Coronary artery (tissue), 2 donors: Measurements from ENCODE around the gene BBLN.
A peak's percentile ranks its signal among the peaks of the same experiment; 100 is the strongest.

ENCODE experiments used
- DNase-seq: peaks from one replicate; pipeline ENCODE4 v3.0.0-alpha.2; 2017; ENCODE audit warnings: low spot score
- H3K27ac ChIP-seq, 2 donors: fragments of 200-600 bp; sonication (generic); one replicate each; pipeline ENCODE4 v1.5.1; 2016 to 2019
- H3K4me3 ChIP-seq: fragments of 200-600 bp; sonication (generic); 2 replicates; pipeline ENCODE4 v1.5.1; 2016; ENCODE audit warnings: mild to moderate bottlenecking, moderate library complexity
- CTCF ChIP-seq: fragments of 200-600 bp; sonication (generic); IDR thresholded peaks from one replicate; pipeline ENCODE4 v1.5.1; 2019; ENCODE audit warnings: antibody characterized with exemption

The BBLN gene

GRCh38 chr9:128202648-128203023 is 42.6 kb downstream of the BBLN start:
- TF ChIP-seq CTCF = no peak
- Histone ChIP-seq H3K4me3 (peak overlapping the region; percentile 72), H3K27ac (no peak overlapping the region)
- no peak for DNase-seq

- TF ChIP-seq CTCF = peak; percentile 96
- DNase-seq = peak; percentile 75
- peak within 1 kb of the TSS in 1 of 2 donors; percentile 65 for H3K27ac ChIP-seq
- peak within 1 kb of the TSS; percentile 72 for H3K4me3 ChIP-seq
Measured at GRCh38 chr9:128203024-128203706, 43.1 kb downstream of the BBLN start, which contains the start of gene DNM1. Gene DNM1, plus strand, starts transcription at chr9:128203379. Its CDS starts 92 bp downstream, at chr9:128203471.

- no peak for TF ChIP-seq CTCF
- Histone ChIP-seq H3K4me3 (peak overlapping the region; percentile 72), H3K27ac (peak overlapping the region in 1 of 2 donors; percentile 65)
- DNase-seq = peak; percentile 75
Measured at GRCh38 chr9:128203707-128204551, 43.9 kb downstream of the BBLN start.

- peak overlapping the region; percentile 72 for H3K4me3 ChIP-seq
- TF ChIP-seq CTCF = no peak
- H3K27ac ChIP-seq = peak overlapping the region in 1 of 2 donors; percentile 65
- DNase-seq = peak; percentile 68
Measured at GRCh38 chr9:128204858-128205257, 44.8 kb downstream of the BBLN start.

- peak overlapping the region in 1 of 2 donors; percentile 65 for H3K27ac ChIP-seq
- TF ChIP-seq CTCF = no peak
- H3K4me3 ChIP-seq = no peak overlapping the region
- DNase-seq = peak; percentile 69
Measured at GRCh38 chr9:128205296-128205944, 45.4 kb downstream of the BBLN start.

GRCh38 chr9:128206484-128206883 is 46.4 kb downstream of the BBLN start:
- no peak for TF ChIP-seq CTCF
- no peak overlapping the region for H3K27ac ChIP-seq
- no peak overlapping the region for H3K4me3 ChIP-seq
- DNase-seq = no peak
